HepG2 (cell line): ENCODE measurements around the gene MYO1B. TPM values are rescaled to one million over a fixed set of nuclear protein-coding genes. Genes with fewer than 3 reads are reported as not detected.

Experiments used
- ATAC-seq: fragments of 200-7000 bp; cut with Tn5 transposase; 3 replicates; pipeline ENCODE4 v1.9.1; 2020; ENCODE audit warnings: mild to moderate bottlenecking, moderate library complexity
- BruUV-seq: library from RNA; stranded (reverse); fragments of 400-500 nt; replicated peaks from 2 replicates; lab custom pipeline; 2021; lab: Mats Ljungman, UMichigan
- CTCF ChIA-PET: fragments of 300-600 bp; formaldehyde crosslinking; extraction: SDS; loops from one replicate; lab custom pipeline; 2021; ENCODE audit warnings: low total read pairs, inconsistent platforms, low intra/inter-chr PET ratio; lab: Yijun Ruan, JAX
- POLR2A ChIA-PET: fragments of 350-600 bp; sonication (Branson Sonifier 250); formaldehyde crosslinking; loops from one replicate; lab custom pipeline; 2020; ENCODE audit warnings: antibody characterized with exemption, inconsistent platforms; lab: Yijun Ruan, JAX
- DNase-seq: peaks from one replicate; pipeline ENCODE4 v3.0.0-alpha.2; 2015; ENCODE audit warnings: low spot score
- FAIRE-seq: peaks from 3 replicates; lab custom pipeline; 2011; peaks lifted over from hg19 to GRCh38; lab: Jason Lieb, UNC
- H2AFZ ChIP-seq: one replicate; pipeline ENCODE4 v1.6.1; 2011; ENCODE audit warnings: low read length, inconsistent platforms
- H3K27ac ChIP-seq: fragments of 300-600 bp; 3 replicates; pipeline ENCODE4 v1.8.0; 2011; ENCODE audit warnings: mixed run types, mild to moderate bottlenecking, mixed read lengths, low read length, inconsistent platforms; ENCODE audit not compliant: insufficient read depth; ENCODE audit errors: extremely low read length
- H3K27me3 ChIP-seq, 2 experiments: fragments of 200-600 bp in 1 of 2; 2 replicates in 1 of 2; 3 replicates in 1 of 2; pipeline versions ENCODE4 v1.6.0 to v1.8.0; 2011; ENCODE audit warnings: low read length in 2 of 2, mild to moderate bottlenecking in 2 of 2, moderate library complexity in 2 of 2, inconsistent platforms in 1 of 2; ENCODE audit not compliant: insufficient read depth in 2 of 2, control insufficient read depth in 1 of 2
- H3K36me3 ChIP-seq, 2 experiments: fragments of 200-600 bp in 1 of 2; replicated peaks in 1 of 2; 2 replicates in 1 of 2; 3 replicates in 1 of 2; pipeline versions ENCODE4 v1.5.1 to v1.8.0; 2011; ENCODE audit warnings: low read length in 2 of 2, inconsistent platforms in 1 of 2; ENCODE audit not compliant: insufficient read depth in 2 of 2, control insufficient read depth in 1 of 2
- H3K4me1 ChIP-seq: 2 replicates; pipeline ENCODE4 v1.5.1; 2012; ENCODE audit warnings: low read length, inconsistent platforms; ENCODE audit not compliant: insufficient read depth
- H3K4me2 ChIP-seq: 2 replicates; pipeline ENCODE4 v1.6.0; 2011; ENCODE audit warnings: low read depth, low read length, inconsistent platforms
- H3K4me3 ChIP-seq, 3 experiments: fragments of 200-600 bp in 1 of 3; sonication (generic), shearing (Covaris generic) in 1 of 3; replicated peaks in 1 of 3; 2 replicates each; pipeline ENCODE4 v1.5.1; 2011 to 2016; ENCODE audit warnings: low read length in 3 of 3, inconsistent platforms in 2 of 3, low read depth in 2 of 3, mild to moderate bottlenecking in 2 of 3, control low read depth in 1 of 3, mixed read lengths in 1 of 3; ENCODE audit not compliant: insufficient read depth in 1 of 3
- H3K79me2 ChIP-seq: one replicate; pipeline ENCODE4 v1.6.1; 2011; ENCODE audit warnings: low read length, inconsistent platforms; ENCODE audit not compliant: insufficient read depth
- H3K9ac ChIP-seq: 2 replicates; pipeline ENCODE4 v1.6.0; 2011; ENCODE audit warnings: mild to moderate bottlenecking, low read depth, low read length, inconsistent platforms; ENCODE audit not compliant: insufficient read depth
- H3K9me3 ChIP-seq: 2 replicates; pipeline ENCODE4 v1.5.1; 2012; ENCODE audit warnings: mild to moderate bottlenecking, low read length
- H4K20me1 ChIP-seq: 2 replicates; pipeline ENCODE4 v1.6.0; 2011; ENCODE audit warnings: inconsistent platforms, mild to moderate bottlenecking, low read length, moderate library complexity; ENCODE audit not compliant: insufficient read depth
- CAMTA2 ChIP-seq: sonication (generic); formaldehyde crosslinking; IDR thresholded peaks from 2 replicates; pipeline ENCODE4 v1.4.0; 2020; ENCODE audit warnings: mild to moderate bottlenecking, missing genetic modification reagents, borderline replicate concordance
- CBX1 ChIP-seq: IDR thresholded peaks from one replicate; pipeline ENCODE4 v1.6.1; 2016; ENCODE audit warnings: antibody characterized with exemption, low read depth
- DNMT3B ChIP-seq: conservative IDR thresholded peaks from 2 replicates; pipeline ENCODE4 v1.6.1; 2016; ENCODE audit warnings: missing biosample characterization, control low read depth
- EP300 ChIP-seq, 3 experiments: sonication (generic) in 1 of 3; formaldehyde crosslinking in 1 of 3; IDR thresholded peaks; 2 replicates each; pipeline versions ENCODE4 v1.5.1 to v1.6.1; 2011 to 2020; ENCODE audit warnings: low read depth in 2 of 3, low read length in 2 of 3, borderline replicate concordance in 1 of 3, improper control_type of control experiment in 1 of 3, mild to moderate bottlenecking in 1 of 3, missing genetic modification reagents in 1 of 3, moderate library complexity in 1 of 3
- HNRNPK ChIP-seq: fragments of 200-400 bp; formaldehyde crosslinking; IDR thresholded peaks from 2 replicates; pipeline ENCODE4 v1.6.1; 2018; ENCODE audit warnings: low read length, low read depth, moderate library complexity, mild to moderate bottlenecking; ENCODE audit not compliant: poor library complexity, severe bottlenecking
- KLF16 ChIP-seq, 2 experiments: sonication (generic) in 1 of 2; formaldehyde crosslinking in 1 of 2; IDR thresholded peaks; 2 replicates each; pipeline versions ENCODE4 v1.6.1 to v1.8.0; 2016 to 2023; ENCODE audit warnings: missing genetic modification reagents in 2 of 2, missing compliant biosample characterization in 1 of 2
- MEIS2 ChIP-seq: sonication (generic); formaldehyde crosslinking; IDR thresholded peaks from 2 replicates; pipeline ENCODE4 v1.9.0; 2021; ENCODE audit warnings: mild to moderate bottlenecking, missing genetic modification reagents
- MXD3 ChIP-seq: IDR thresholded peaks from 2 replicates; pipeline ENCODE4 v1.6.1; 2016; ENCODE audit warnings: mild to moderate bottlenecking, missing biosample characterization, missing genetic modification reagents
- RFX5 ChIP-seq: IDR thresholded peaks from 2 replicates; pipeline ENCODE4 v1.6.1; 2011; ENCODE audit warnings: low read depth, low read length, improper control_type of control experiment
- THAP9 ChIP-seq: sonication (generic); formaldehyde crosslinking; IDR thresholded peaks from 2 replicates; pipeline ENCODE4; 2020; ENCODE audit warnings: missing genetic modification reagents, mild to moderate bottlenecking, borderline replicate concordance
- ZBTB21 ChIP-seq: sonication (generic); formaldehyde crosslinking; IDR thresholded peaks from 2 replicates; pipeline ENCODE4 v1.4.0; 2020; ENCODE audit warnings: missing genetic modification reagents
- ZBTB26 ChIP-seq: IDR thresholded peaks from 2 replicates; pipeline ENCODE4 v1.6.1; 2016; ENCODE audit warnings: missing compliant biosample characterization, missing genetic modification reagents, borderline replicate concordance
- ZBTB44 ChIP-seq: sonication (generic); formaldehyde crosslinking; IDR thresholded peaks from 2 replicates; pipeline ENCODE4 v1.4.0; 2020; ENCODE audit warnings: missing genetic modification reagents
- ZFP36L2 ChIP-seq: sonication (generic); formaldehyde crosslinking; IDR thresholded peaks from 2 replicates; pipeline ENCODE4 v1.4.0; 2020; ENCODE audit warnings: missing genetic modification reagents
- ZFP91 ChIP-seq: sonication (generic); formaldehyde crosslinking; IDR thresholded peaks from 2 replicates; pipeline ENCODE4 v1.9.0; 2022; ENCODE audit warnings: missing genetic modification reagents, mild to moderate bottlenecking, borderline replicate concordance
- ZNF232 ChIP-seq: sonication (generic); formaldehyde crosslinking; IDR thresholded peaks from 2 replicates; pipeline ENCODE4 v1.4.0; 2020; ENCODE audit warnings: missing genetic modification reagents, borderline replicate concordance
- ZNF354B ChIP-seq: sonication (generic); formaldehyde crosslinking; IDR thresholded peaks from 2 replicates; pipeline ENCODE4 v1.8.0; 2022; ENCODE audit warnings: mild to moderate bottlenecking, missing genetic modification reagents
- WGBS: methylation state at CpG from one replicate; pipeline ENCODE4 v1.1.6; 2017; ENCODE audit warnings: low lambda C conversion rate; 5-methylcytosine and 5-hydroxymethylcytosine counted together
- in situ Hi-C: cut with HindIII; loops from 2 replicates; pipeline ENCODE4 v1.10.0; 2017; ENCODE audit warnings: low pct_unique_long_range_greater_than_20kb; ENCODE audit not compliant: extremely low pct_ligation_motif_present
- intact Hi-C: fragments of 100-400 bp; cut with micrococcal nuclease; formaldehyde crosslinking; loops from one replicate; pipeline ENCODE4 v1.10.0; 2022; ENCODE audit not compliant: unreplicated experiment
- polyA plus RNA-seq, 8 experiments: library from polyadenylated mRNA; depleted of rRNA in 3 of 8; stranded (reverse) in 7 of 8; unstranded in 1 of 8; fragments of >200 nt; fragmentation: Illumina TruSeq in 4 of 8; extraction: Trizol in 4 of 8; gene quantifications; 2 replicates each; pipeline versions ENCODE4 v1.2.1 to v1.2.3, GENCODE V29; 2011 to 2016; ENCODE audit warnings: low read depth in 4 of 8, missing spikeins in 1 of 8, mixed read lengths in 1 of 8; ENCODE audit not compliant: insufficient read depth in 1 of 8
- total RNA-seq, 5 experiments: library from RNA; depleted of rRNA; stranded (reverse); fragments of >200 nt; fragmentation: Illumina TruSeq; extraction: Trizol; gene quantifications; 2 replicates each; pipeline ENCODE4 v1.2.3, GENCODE V29; 2016; ENCODE audit warnings: low read depth in 1 of 5

Gene MYO1B
- total and polyA plus RNA-seq, 2 of the 13 experiments (the other 11 are each of a cell fraction or from before 2014, with no cell fraction given): 36.9 to 89.8 TPM

GRCh38 chr2:191204433-191204832, 40.8 kb upstream of the MYO1B start:
- intact Hi-C loops: no loop called here
- FAIRE-seq: no peak
- no TSS peak for BruUV-seq
- Histone ChIP-seq H3K36me3 (no peaks in the 10 kb centered on the region), H3K9me3 (no peaks in the 10 kb centered on the region), H3K4me1 (no peaks in the 10 kb centered on the region), H3K27me3 (no peaks in the 10 kb centered on the region), H3K4me2 (no peak overlapping the region), H3K9ac (no peak overlapping the region), H3K27ac (no peak overlapping the region), H3K4me3 (no peak overlapping the region), H2AFZ (no peak overlapping the region), H3K79me2 (no peaks in the 10 kb centered on the region)
- no peak for ATAC-seq
- ChIA-PET POLR2A (no interaction called here), CTCF (no interaction called here)
- 47% methylated on average over 4 of the region's 4 CpGs for WGBS
- in situ Hi-C loops: no loop called here
- DNase-seq: no peak
- TF ChIP-seq ZBTB21 (CRISPR knock-in tag): no peak
- no peak for TF ChIP-seq CBX1
- TF ChIP-seq ZNF354B (CRISPR knock-in tag): no peak
- TF ChIP-seq KLF16 (CRISPR knock-in tag; IDR thresholded peaks at IDR 0.05): no peak
- no peak for TF ChIP-seq RFX5
- TF ChIP-seq THAP9 (CRISPR knock-in tag): no peak
- no peak for TF ChIP-seq ZFP36L2 (CRISPR knock-in tag)
- no peak for TF ChIP-seq HNRNPK
- no peak for TF ChIP-seq ZFP91 (CRISPR knock-in tag)
- no peak for TF ChIP-seq MEIS2 (CRISPR knock-in tag)
- no peak for TF ChIP-seq MXD3 (CRISPR knock-in tag)
- TF ChIP-seq DNMT3B (CRISPR knock-in tag): no peak
- TF ChIP-seq EP300 (IDR thresholded peaks at IDR 0.05; ENCODE audit: low read depth in 2 of 2, low read length in 2 of 2): no peak
- no peak for TF ChIP-seq EP300 (CRISPR knock-in tag; IDR thresholded peaks at IDR 0.05; ENCODE audit: borderline replicate concordance)
- TF ChIP-seq ZBTB26 (CRISPR knock-in tag): no peak
- TF ChIP-seq ZNF232 (CRISPR knock-in tag): no peak
- TF ChIP-seq ZBTB44 (CRISPR knock-in tag): no peak
- no peak for TF ChIP-seq CAMTA2 (CRISPR knock-in tag)
- TF ChIP-seq, all 625 proteins: peak for 0
- no peaks in the 10 kb centered on the region for H4K20me1 ChIP-seq
